NCI-H526 (cell line): ENCODE data around the gene GLCE.
"Not testable (repeated sequence)": the region's sequence is repeated elsewhere in the genome, so short reads cannot be mapped to it uniquely, and the experiment has no call there.

Source experiments
- DNase-seq, 2 experiments: peaks; one replicate each; lab custom pipeline; 2025; lab: John Stamatoyannopoulos, UW

The GLCE gene

GRCh38 chr15:69275074-69275670 is 114.7 kb downstream of the GLCE start:
- no peak for DNase-seq

GRCh38 chr15:69275933-69276560 is 115.6 kb downstream of the GLCE start:
- DNase-seq: no peak

GRCh38 chr15:69277316-69277715 is 116.9 kb downstream of the GLCE start:
- no peak for DNase-seq

- no peak for DNase-seq
Observed at GRCh38 chr15:69279636-69280035, 119.2 kb downstream of the GLCE start.

- no peak for DNase-seq
Observed at GRCh38 chr15:69280783-69281182, 120.3 kb downstream of the GLCE start.

- DNase-seq: no peak
Observed at GRCh38 chr15:69282104-69282743, 121.8 kb downstream of the GLCE start.

GRCh38 chr15:69285834-69286233 is 125.4 kb downstream of the GLCE start:
- DNase-seq: no peak

GRCh38 chr15:69288011-69288410 is 127.6 kb downstream of the GLCE start:
- no peak for DNase-seq

- no peak for DNase-seq
Observed at GRCh38 chr15:69288531-69289341, 128.3 kb downstream of the GLCE start.

- DNase-seq: no peak
Observed at GRCh38 chr15:69289342-69290146, 129.1 kb downstream of the GLCE start.

- no peak for DNase-seq
Observed at GRCh38 chr15:69290346-69291164, 130.1 kb downstream of the GLCE start.

GRCh38 chr15:69291651-69292050 is 131.2 kb downstream of the GLCE start:
- DNase-seq: not testable (repeated sequence)

- DNase-seq: no peak
Observed at GRCh38 chr15:69292826-69293420, 132.5 kb downstream of the GLCE start.

GRCh38 chr15:69293741-69294615 is 133.5 kb downstream of the GLCE start:
- DNase-seq: no peak

GRCh38 chr15:69296606-69297005 is 136.2 kb downstream of the GLCE start:
- DNase-seq: no peak

GRCh38 chr15:69297642-69298353 is 137.4 kb downstream of the GLCE start:
- DNase-seq: no peak

- DNase-seq: no peak
Observed at GRCh38 chr15:69298354-69298696, 137.9 kb downstream of the GLCE start.

GRCh38 chr15:69298697-69299441 is 138.4 kb downstream of the GLCE start, which contains the start of gene PAQR5:
TSS of gene PAQR5 (plus strand) at chr15:69298912. CDS start at chr15:69360081, 61,169 bp downstream.
- peak; percentile 11 to 80 for DNase-seq
